IPS-15b (cell line): ENCODE measurements around the gene ARNT2.

Experiments used
- H3K27me3 ChIP-seq: one replicate; pipeline ENCODE4 v1.6.1; 2013; ENCODE audit warnings: low read length; ENCODE audit not compliant: control insufficient read depth, insufficient read depth
- H3K36me3 ChIP-seq: one replicate; pipeline ENCODE4 v1.6.1; 2013; ENCODE audit warnings: low read length; ENCODE audit not compliant: control insufficient read depth, insufficient read depth
- H3K4me1 ChIP-seq: one replicate; pipeline ENCODE4 v1.6.1; 2013; ENCODE audit warnings: mild to moderate bottlenecking, low read length; ENCODE audit not compliant: control insufficient read depth, insufficient read depth
- H3K4me3 ChIP-seq: one replicate; pipeline ENCODE4 v1.5.1; 2013; ENCODE audit warnings: low read depth, low read length
- H3K9ac ChIP-seq: one replicate; pipeline ENCODE4 v1.6.1; 2013; ENCODE audit warnings: low read depth, mild to moderate bottlenecking, low read length
- H3K9me3 ChIP-seq: one replicate; pipeline ENCODE4 v1.6.1; 2013; ENCODE audit warnings: mild to moderate bottlenecking, low read length; ENCODE audit not compliant: control insufficient read depth, insufficient read depth

ARNT2 gene

DNA sequence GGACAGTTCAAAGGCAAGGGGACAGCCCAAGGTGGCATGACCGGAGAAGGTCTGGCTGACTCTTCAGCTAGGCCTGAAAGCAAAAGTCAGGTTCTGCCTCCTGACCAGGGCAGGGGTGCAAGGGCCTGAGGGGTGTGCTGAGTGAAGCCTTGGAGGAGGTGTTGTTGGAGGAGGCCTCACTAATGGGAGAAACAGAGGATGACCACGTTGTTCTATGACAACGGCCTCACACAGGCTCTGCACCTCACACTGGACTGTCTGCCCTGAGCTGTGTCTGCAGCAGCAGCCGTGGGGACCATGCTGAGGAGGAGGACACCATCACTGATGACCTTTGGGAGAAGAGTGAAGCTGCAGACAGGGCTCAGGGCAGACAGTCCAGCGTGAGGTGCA lies 174.0 kb downstream of the ARNT2 start:
- no peaks in the 10 kb centered on the region for H3K4me1 ChIP-seq
- no peak overlapping the region for H3K9ac ChIP-seq
- no peak overlapping the region for H3K4me3 ChIP-seq
- H3K36me3 ChIP-seq = peaks cover 3% of the 10 kb centered on the region
- H3K27me3 ChIP-seq = no peaks in the 10 kb centered on the region
- H3K9me3 ChIP-seq = no peaks in the 10 kb centered on the region

DNA sequence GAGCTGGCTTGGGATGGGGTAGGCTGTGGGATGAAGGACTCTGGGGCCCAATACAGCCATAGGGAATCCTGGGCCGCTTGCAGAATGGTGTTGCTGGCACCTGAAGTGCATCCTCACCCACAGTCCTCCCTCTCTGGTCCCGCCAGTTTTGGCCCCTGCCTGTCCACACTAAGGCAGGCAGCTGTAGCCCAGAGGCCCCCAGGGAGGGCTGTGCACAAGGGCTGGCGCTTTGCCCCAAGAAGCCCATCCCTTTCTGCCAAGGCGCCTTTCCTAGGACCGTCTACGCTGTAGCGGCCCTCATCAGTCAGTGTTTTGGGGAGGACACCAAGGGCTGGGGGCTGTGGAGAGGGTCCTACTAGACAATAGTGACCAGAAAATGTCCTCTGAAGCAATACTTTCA lies 174.7 kb downstream of the ARNT2 start:
- no peaks in the 10 kb centered on the region for H3K9me3 ChIP-seq
- no peak overlapping the region for H3K9ac ChIP-seq
- no peaks in the 10 kb centered on the region for H3K27me3 ChIP-seq
- no peaks in the 10 kb centered on the region for H3K4me1 ChIP-seq
- peaks cover 3% of the 10 kb centered on the region for H3K36me3 ChIP-seq
- H3K4me3 ChIP-seq = no peak overlapping the region

DNA sequence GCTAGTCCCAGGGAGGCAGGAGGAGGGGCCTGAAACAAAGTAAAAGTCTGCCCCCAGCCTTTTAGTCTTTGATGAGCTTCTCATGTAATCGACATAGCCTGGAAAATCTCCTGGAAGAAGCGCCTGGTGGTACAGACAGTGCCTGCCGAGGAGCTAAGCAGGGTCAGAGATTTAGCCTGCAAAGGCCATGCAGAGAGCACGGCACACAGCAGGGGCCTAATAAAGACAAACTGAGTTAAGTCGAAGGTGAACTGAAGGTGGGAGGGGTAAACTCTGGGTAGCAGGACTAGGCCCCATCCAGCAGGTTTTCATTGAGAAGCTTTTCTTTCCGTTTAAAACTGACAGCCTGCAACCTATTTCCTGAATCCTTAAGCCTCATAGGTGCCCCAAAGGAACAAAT lies 175.4 kb downstream of the ARNT2 start:
- Histone ChIP-seq H3K36me3 (peaks cover 3% of the 10 kb centered on the region), H3K27me3 (no peaks in the 10 kb centered on the region), H3K9ac (no peak overlapping the region), H3K4me1 (no peaks in the 10 kb centered on the region), H3K4me3 (no peak overlapping the region), H3K9me3 (no peaks in the 10 kb centered on the region)

DNA sequence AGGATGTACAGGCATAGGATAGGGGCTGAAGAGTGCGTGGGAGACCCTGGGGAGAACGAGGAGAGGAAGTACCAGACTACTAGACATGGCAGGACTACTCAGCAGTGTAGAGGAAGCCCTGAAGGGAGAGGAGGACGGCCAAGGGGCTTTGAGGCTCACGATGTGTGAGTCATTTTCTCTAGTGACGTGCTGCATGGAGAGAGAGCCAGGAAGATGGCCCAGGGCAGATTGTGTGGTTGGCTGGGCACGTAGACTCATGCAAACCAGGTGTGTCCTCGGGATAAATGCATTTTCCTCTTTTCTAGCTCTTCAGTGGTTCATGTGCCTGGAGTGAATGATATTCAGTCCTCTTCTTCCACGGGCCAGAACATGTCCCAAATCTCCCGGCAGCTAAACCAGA lies 175.9 kb downstream of the ARNT2 start:
- Histone ChIP-seq H3K36me3 (peaks cover 3% of the 10 kb centered on the region), H3K9ac (no peak overlapping the region), H3K9me3 (no peaks in the 10 kb centered on the region), H3K4me3 (no peak overlapping the region), H3K27me3 (no peaks in the 10 kb centered on the region), H3K4me1 (no peaks in the 10 kb centered on the region)

DNA sequence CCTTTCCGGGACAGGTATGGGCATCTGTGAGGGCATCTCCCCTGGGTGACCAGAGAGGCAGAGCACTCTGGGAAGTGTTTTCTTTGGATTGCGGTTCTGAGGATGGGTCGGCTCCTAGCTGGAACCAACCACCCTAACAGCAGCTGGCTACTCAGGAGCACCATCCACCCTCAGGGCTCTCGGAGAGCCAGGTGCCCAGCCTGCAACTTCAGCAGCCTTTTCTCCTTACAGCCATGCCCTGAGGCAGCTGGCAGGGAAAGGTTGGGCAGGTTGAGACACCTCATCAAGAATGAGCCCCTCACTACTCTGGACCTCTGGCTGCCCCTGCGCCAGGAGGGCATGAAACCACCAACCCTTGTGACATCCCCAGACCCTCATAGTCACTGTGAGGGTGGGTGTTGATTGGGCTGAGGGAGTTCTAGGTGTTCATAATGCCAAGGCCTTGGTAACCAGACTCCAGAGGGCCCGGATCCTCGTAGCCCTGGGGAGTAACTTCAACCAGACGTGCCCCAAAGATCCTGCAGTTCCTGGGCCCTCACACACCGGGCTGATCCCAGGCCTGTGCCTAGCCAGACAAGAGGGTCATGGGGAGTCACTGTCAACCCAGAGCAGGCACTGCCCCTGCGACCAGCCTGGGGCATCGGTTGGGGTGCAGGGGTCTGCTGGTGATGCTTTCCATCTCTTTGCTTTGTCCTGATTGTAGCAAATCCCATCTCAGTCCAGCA lies 176.5 kb downstream of the ARNT2 start:
- Histone ChIP-seq H3K4me1 (no peaks in the 10 kb centered on the region), H3K9ac (no peak overlapping the region), H3K4me3 (no peak overlapping the region), H3K36me3 (peaks cover 3% of the 10 kb centered on the region), H3K9me3 (no peaks in the 10 kb centered on the region), H3K27me3 (no peaks in the 10 kb centered on the region)

DNA sequence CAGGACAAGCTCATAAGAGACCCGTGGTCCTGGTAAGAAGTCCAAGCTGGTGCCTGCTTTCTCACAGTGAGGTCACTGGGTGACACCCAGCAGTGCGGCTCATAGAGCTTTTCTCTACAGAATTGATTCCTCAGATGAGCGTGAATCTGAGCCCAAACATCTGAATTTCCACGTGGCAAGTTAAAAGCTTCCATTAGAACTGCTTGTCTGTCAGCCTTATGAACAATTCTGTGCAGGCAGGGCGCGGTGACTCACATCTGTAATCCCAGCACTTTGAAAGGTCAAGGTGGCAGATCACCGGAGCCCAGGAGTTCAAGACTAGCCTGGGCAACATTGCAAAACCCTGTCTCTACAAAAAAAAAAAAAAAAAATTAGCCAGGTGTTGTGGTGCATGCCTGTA lies 177.8 kb downstream of the ARNT2 start:
- Histone ChIP-seq H3K4me3 (no peak overlapping the region), H3K4me1 (peaks cover 2% of the 10 kb centered on the region), H3K9me3 (no peaks in the 10 kb centered on the region), H3K27me3 (no peaks in the 10 kb centered on the region), H3K36me3 (peaks cover 3% of the 10 kb centered on the region), H3K9ac (no peak overlapping the region)

DNA sequence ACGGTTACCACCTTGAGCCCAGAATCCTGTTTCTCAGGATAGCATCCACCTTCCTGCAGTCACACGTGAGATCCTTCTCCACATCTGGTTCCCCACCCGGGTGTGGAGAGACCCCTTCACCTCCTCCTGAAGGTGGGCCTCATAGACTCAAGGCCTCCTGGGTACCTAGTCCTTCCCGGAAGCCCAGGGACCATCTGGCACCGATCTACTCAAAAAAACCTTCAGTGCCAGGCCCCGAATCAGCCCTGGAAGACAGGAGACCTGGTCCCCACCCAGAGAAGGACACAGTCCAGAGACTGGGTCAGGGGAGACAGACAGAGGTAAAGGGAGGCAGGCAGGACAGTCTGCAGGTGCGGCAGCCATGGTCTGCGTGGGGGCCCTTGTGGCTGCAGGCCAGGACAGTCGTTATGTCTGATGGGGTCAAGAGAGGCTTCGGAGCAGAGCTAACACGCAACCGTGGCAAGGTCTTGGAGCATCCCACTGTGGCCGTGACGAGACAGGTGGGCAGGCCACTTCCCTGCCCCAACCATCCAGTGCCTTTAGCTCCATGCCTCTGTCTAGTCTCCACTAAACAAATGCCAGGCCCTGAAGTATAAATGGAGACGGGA lies 178.7 kb downstream of the ARNT2 start:
- Histone ChIP-seq H3K27me3 (no peaks in the 10 kb centered on the region), H3K9ac (no peak overlapping the region), H3K4me3 (no peak overlapping the region), H3K9me3 (no peaks in the 10 kb centered on the region), H3K36me3 (no peaks in the 10 kb centered on the region), H3K4me1 (peaks cover 7% of the 10 kb centered on the region)

DNA sequence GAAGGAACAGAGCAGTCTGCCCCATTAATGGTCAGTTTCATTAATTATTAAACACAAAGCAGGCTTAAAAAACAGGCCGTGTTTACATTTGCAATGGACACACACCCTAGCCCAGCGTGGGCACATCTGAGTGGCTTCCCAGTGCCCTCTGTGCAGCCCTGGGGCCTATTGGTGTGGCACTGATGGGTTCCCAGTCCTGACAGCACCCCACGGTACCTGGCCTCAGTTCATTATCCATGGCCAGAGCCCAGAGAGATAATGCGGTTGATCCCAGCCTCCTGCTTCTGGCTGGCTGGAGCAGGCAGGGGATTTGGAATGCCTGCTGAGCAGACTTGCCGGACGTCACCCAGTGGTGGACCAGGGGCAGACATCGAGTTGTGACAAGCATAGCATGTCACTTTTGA lies 180.4 kb downstream of the ARNT2 start:
- Histone ChIP-seq H3K9ac (no peak overlapping the region), H3K9me3 (no peaks in the 10 kb centered on the region), H3K36me3 (no peaks in the 10 kb centered on the region), H3K4me1 (peaks cover 7% of the 10 kb centered on the region), H3K4me3 (no peak overlapping the region), H3K27me3 (no peaks in the 10 kb centered on the region)

DNA sequence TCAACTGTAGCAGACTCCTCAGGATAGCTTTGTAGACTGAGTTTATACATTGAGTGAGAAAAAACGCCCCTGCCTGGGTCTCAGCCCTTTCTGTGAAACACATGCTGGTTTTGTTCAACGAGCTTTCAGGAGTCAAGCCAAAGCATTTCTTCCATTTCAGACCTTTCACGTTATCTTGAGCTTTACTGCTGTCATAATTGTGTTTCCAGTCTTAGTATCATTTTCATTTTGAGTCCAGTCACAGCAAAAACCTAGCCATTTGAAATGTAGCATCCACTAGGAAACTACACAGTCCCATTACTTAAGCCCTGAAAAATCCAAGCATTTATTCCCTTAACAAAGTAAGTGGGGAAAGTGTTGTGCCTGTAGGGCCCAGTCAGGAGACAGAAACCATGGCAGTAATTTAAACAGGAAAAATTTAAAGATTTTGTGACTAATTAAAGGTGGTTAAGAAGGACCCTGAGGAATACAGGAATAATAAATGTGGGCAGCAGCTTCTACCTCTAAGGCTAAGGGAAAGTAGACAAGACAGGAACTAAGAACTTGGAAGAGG lies 180.9 kb downstream of the ARNT2 start:
- H3K27me3 ChIP-seq = no peaks in the 10 kb centered on the region
- no peaks in the 10 kb centered on the region for H3K9me3 ChIP-seq
- no peak overlapping the region for H3K9ac ChIP-seq
- H3K4me3 ChIP-seq = no peak overlapping the region
- H3K4me1 ChIP-seq = peaks cover 7% of the 10 kb centered on the region
- H3K36me3 ChIP-seq = no peaks in the 10 kb centered on the region

DNA sequence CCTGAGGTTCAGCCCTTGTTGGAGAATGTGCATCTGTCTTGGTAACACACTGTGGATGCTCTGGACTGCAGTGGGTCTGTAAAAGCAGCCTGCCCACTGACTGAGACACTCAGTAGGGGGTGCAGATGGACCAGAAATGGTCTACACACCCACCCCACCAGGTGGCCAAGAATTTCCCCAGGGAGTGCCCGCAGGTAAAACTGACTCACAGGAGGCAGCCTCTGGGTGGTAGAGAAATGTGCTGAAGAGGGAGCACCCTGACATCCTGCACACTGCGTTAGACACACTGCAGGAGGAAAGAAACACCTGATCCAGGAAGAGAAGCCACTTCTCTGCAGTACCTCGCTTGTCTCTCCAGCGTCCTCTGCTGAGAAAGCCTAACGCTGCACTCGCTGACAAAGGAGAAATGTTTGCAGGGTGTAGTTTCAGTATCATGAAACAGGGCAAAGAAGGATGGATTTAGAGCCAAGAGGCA lies 181.4 kb downstream of the ARNT2 start:
- no peaks in the 10 kb centered on the region for H3K9me3 ChIP-seq
- no peak overlapping the region for H3K9ac ChIP-seq
- peaks cover 7% of the 10 kb centered on the region for H3K4me1 ChIP-seq
- H3K27me3 ChIP-seq = no peaks in the 10 kb centered on the region
- H3K36me3 ChIP-seq = no peaks in the 10 kb centered on the region
- no peak overlapping the region for H3K4me3 ChIP-seq

DNA sequence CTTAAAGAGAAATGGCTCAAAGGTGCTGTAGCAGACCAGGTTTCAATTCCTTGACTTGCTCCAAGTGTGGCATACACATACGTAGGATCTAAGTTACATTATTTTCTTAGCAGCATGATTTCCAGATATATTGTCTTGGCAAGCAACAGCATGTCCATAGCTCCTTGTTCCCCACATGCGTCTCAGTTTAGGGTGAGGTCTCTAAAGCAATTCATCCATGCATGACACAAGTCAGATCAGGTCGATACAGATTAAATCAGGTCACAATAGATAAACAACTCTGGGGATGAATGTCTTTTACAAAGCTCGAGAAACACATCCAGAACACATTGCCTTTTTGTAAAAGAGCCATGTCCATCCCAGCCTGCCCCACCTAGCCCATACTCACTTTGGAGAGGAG lies 182.0 kb downstream of the ARNT2 start:
- H3K4me3 ChIP-seq = no peak overlapping the region
- H3K4me1 ChIP-seq = peaks cover 7% of the 10 kb centered on the region
- H3K27me3 ChIP-seq = no peaks in the 10 kb centered on the region
- no peaks in the 10 kb centered on the region for H3K9me3 ChIP-seq
- no peak overlapping the region for H3K9ac ChIP-seq
- H3K36me3 ChIP-seq = no peaks in the 10 kb centered on the region

DNA sequence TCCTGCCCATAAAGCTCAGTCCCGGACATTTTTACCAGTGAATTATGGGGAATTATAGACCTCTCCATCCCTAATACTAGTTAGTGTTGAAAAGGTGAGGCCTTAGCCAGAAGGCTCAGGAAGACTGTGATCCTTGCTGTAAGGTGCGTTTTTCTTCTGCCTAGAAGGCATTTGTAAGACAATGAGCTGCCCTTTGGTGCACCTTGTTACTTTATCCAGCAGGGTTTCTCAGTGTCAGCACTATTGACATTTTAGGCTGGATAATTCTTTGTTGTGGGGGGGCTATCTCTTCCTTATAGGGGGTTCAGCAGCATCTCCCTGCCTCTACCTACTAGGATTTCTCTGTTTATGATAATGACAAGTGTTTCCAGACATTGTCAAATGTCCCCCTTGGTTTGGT lies 182.8 kb downstream of the ARNT2 start:
- H3K36me3 ChIP-seq = no peaks in the 10 kb centered on the region
- H3K27me3 ChIP-seq = no peaks in the 10 kb centered on the region
- H3K9ac ChIP-seq = no peak overlapping the region
- H3K4me3 ChIP-seq = no peak overlapping the region
- H3K9me3 ChIP-seq = no peaks in the 10 kb centered on the region
- H3K4me1 ChIP-seq = peaks cover 7% of the 10 kb centered on the region
